ENCODE measurements around the gene RAC3. TPM values are rescaled to one million over a fixed set of nuclear protein-coding genes. Genes with fewer than 3 reads are reported as not detected.

Gene RAC3
- total RNA-seq, 1 donor from 2014 or later = not detected

DNA sequence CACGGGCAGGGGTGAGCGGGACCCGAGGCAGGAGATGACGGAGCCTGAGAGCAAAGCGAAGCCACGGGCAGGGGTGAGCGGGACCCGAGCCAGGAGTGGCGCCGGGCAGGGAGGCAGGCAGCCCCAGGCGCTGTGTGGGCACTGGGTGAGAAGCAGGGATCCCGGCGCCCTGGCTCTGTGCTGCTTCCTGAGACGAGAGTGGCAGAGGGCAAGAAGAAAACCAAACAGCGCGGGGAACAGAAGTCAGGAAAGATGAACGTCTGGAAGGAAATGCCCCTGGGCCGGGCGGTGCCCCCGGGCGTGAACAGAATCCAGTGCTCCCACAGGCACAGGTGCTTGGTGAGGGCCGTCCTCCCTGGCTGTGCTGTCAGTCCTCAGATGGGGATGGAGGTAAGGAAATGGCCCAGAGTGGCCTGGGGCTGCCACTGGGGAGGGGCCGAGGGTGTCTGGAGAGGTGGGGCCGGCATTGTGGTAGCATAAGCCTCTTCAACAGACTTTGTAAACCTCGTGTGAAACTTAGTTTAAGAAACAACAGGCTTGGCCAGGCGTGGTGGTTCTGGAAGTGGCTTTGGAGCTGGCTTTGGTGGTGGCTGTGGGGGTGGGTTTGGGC, 44.2 kb upstream of the RAC3 start:
- TF ChIP-seq, protein P1, sequence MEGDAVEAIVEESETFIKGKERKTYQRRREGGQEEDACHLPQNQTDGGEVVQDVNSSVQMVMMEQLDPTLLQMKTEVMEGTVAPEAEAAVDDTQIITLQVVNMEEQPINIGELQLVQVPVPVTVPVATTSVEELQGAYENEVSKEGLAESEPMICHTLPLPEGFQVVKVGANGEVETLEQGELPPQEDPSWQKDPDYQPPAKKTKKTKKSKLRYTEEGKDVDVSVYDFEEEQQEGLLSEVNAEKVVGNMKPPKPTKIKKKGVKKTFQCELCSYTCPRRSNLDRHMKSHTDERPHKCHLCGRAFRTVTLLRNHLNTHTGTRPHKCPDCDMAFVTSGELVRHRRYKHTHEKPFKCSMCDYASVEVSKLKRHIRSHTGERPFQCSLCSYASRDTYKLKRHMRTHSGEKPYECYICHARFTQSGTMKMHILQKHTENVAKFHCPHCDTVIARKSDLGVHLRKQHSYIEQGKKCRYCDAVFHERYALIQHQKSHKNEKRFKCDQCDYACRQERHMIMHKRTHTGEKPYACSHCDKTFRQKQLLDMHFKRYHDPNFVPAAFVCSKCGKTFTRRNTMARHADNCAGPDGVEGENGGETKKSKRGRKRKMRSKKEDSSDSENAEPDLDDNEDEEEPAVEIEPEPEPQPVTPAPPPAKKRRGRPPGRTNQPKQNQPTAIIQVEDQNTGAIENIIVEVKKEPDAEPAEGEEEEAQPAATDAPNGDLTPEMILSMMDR (IDR thresholded peaks at IDR 0.05) = no peak
- Histone ChIP-seq H3K27me3 (no peaks in the 10 kb centered on the region), H3K9me3 (no peaks in the 10 kb centered on the region), H3K36me3 (peaks cover 11 to 42% of the 10 kb centered on the region in 2 donors), H3K4me1 (peaks cover 5 to 11% of the 10 kb centered on the region in 2 donors), H3K4me3 (no peak overlapping the region), H3K27ac (no peak overlapping the region)
- intact Hi-C loops (cut with DNase I) = no loop called here
- DNase-seq (ENCODE audit: low spot score in 2 of 2) = no peak

DNA sequence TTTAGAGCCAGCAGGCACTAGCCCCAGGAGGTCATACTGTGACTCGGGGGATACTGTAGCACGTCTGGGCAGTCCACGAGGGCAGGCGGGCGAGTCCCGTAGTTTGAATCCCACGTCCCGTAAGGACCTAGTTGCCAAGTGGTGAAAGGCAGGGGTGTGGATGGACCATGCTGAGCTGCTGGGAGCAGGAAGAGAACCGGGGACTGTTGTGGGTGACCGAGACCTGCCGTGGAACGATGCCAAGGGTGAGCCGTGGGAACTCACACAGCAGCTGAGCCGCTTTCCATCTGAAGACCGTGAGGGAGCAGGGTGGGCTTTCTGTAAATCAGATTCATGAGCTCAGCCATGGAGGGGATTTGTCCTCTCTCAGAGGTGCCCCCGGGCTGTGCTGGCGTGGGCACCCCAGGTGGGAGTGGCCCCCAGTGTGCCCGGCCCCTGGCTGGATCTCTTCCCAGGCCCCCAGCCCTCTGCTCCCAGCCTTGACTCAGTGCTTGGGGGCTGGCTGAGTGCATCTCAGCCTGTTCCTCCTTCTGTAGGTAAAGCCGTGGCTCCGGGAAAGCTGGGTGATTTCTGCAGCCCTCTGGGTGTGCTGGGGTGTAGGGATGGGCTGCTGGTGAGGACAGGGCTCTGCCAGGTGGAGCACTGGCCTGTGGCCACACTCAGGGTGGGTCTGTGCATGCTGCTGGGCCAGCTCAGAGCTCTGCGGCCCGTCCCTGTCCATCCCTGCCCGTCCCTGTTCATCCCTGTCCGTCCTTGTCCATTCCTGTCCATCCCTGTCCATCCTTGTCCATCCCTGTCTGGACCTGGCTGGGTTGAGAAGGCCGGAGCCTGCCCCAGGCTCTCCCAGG, 40.4 kb upstream of the RAC3 start:
- Histone ChIP-seq H3K27me3 (no peaks in the 10 kb centered on the region), H3K27ac (peak overlapping the region; percentile 12 to 49), H3K4me1 (peaks cover 7 to 15% of the 10 kb centered on the region in 2 donors), H3K9me3 (no peaks in the 10 kb centered on the region), H3K4me3 (peak overlapping the region in 1 of 2 donors; percentile 50), H3K36me3 (peaks cover 5 to 19% of the 10 kb centered on the region in 2 donors)
- DNase-seq (ENCODE audit: low spot score in 2 of 2) = no peak
- intact Hi-C loops (cut with DNase I) = no loop called here
- TF ChIP-seq, protein P1 (IDR thresholded peaks at IDR 0.05) = no peak

DNA sequence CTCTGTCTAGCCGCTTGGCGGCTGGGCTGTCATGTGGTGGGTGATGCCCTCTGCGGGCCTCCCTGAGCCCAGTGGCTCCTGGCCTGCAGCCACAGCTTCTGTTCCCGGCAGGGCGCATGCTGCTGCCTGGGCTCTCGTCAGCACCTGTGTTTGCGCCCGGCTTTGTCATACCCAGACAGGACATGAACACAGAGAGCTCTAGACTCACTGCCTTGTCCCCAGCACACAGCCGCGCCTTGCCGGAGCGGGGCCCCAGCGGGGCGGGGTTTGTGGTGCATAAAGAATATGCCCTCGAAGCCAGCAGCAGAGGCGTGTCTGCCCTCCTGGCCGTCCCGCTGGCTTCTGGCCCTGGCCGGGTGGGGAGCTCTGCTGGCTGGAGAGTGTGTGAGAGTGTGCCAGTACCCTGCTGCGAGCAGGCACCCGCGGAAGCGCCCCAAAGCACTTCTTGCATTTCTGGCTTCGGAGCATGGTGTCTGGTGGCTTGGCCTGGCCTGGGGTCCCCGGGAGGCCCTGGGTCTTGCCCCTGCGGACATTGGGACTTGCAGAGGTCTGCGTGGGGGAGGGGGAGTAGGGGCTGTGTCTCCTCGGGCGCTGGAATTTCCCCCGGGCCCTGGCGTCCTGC, 39.7 kb upstream of the RAC3 start:
- no peaks in the 10 kb centered on the region for H3K9me3 ChIP-seq
- intact Hi-C loops (cut with DNase I) = no loop called here
- H3K27me3 ChIP-seq = no peaks in the 10 kb centered on the region
- DNase-seq (ENCODE audit: low spot score in 2 of 2) = peak in 1 of 2 donors; percentile 81
- H3K4me1 ChIP-seq = peaks cover 7 to 15% of the 10 kb centered on the region in 2 donors
- TF ChIP-seq, protein P1 (IDR thresholded peaks at IDR 0.05) = no peak
- H3K27ac ChIP-seq = peak overlapping the region; percentile 12 to 49
- peaks cover 9 to 19% of the 10 kb centered on the region in 2 donors for H3K36me3 ChIP-seq
- peak overlapping the region; percentile 24 to 50 for H3K4me3 ChIP-seq

DNA sequence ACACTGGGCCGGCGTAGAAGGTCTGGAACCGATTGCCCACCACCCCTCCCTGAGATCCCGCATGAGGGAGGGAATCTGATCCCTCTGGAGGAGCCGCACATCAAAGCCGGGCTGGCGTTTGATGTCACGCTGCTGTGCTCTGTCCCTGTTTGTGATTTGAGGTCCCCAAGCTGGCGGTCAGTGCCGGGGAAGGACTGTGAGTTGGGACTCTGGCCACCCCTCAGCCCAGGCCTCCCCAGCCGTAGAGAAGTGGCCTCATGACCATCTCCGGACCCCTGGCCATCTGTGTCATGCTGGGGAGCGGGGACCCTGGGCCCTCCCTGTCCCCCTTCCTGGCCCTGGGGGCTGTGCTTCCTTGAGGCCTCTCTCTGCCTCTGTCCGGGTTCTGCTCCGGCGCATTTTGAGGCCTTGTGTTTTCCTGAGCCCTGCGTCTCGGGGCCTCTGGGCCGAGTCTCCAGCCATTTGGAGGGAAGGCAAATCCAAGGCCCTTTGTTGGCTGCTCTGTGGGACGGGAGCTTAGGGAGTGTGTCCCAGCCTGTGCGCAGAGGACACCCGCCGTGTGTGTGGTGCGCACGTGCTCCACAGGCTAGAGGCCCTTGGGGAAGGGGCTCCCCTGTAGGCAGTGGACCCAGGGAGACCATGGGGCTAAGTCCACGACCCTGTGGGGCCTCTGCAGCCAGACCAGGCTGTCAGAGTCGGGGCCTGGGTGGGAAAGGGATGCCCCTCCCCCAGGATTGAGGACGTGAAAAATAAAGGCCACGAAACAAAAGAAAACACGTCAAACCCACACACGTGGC, 39.0 kb upstream of the RAC3 start:
- no peak for DNase-seq (ENCODE audit: low spot score in 2 of 2)
- no peaks in the 10 kb centered on the region for H3K9me3 ChIP-seq
- peaks cover 13 to 18% of the 10 kb centered on the region in 2 donors for H3K36me3 ChIP-seq
- H3K4me1 ChIP-seq = peaks cover 7 to 15% of the 10 kb centered on the region in 2 donors
- intact Hi-C loops (cut with DNase I) = no loop called here
- peak overlapping the region; percentile 12 to 49 for H3K27ac ChIP-seq
- TF ChIP-seq, protein P1 (IDR thresholded peaks at IDR 0.05) = no peak
- H3K27me3 ChIP-seq = no peaks in the 10 kb centered on the region
- H3K4me3 ChIP-seq = peak overlapping the region in 1 of 2 donors; percentile 50

Data from ascending aorta (tissue), 2 donors.